GM19238 (cell line): Measurements from ENCODE around the gene TGIF1.

Experiments used
- DNase-seq: peaks from one replicate; pipeline ENCODE4 v3.0.0; 2011; ENCODE audit warnings: low spot score; ENCODE audit not compliant: insufficient read length

TGIF1 gene

DNA sequence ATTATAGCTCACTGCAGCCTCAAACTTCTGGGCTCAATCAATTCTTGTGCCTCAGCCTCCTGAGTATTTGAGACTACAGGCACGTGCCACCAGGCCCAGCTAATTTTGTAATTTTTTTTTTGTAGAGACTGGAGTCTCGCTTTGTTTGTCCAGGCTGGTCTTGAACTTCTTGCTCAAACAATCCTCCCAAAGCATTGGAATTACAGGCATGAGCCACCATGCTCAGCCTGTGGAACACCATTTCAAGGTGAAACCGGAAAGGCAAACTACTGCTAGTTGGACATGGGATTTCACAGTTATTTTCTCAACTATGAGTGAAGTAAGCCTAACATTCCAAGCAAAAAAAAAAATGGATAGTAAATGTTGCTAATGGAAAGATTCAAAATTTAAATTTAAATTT lies 20.9 kb upstream of the TGIF1 start:
- DNase-seq = no peak

DNA sequence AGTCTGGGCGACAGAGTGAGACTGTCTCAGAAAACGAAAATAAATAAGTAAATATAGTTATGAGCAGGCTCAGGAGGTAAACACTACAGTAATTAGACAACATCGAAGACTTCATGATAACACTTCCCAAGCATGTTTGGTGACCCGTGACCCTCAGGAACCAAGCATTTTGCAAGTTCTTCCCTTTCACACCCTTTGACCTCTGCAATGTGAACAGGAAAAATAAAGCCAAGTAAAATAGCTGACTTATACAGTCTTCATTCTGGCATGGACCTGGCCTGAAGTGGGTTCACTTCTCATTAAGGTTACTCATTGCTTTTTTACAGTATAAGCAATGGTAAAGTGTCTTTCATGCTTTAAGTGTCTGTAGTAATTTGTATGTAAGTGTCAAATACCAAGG lies 15.3 kb upstream of the TGIF1 start:
- no peak for DNase-seq

DNA sequence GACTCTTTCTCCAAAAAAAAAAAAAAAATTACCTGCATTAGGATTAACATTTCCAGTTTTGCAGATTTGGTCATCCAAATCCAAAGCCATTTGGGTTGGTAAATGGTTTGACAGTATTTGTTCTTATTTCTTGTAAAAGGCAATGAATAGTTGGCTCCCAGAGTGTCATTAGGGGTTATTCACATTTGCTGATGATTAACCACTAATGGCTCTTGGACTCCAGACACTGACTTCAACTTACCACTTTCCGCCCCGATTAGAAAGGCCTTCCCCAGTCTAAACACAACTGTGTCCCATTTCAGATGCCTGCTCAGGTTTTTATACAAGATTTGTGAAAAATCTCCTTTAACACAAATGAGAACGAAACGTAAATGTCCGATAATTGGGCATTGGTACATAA lies 9.6 kb upstream of the TGIF1 start:
- no peak for DNase-seq

DNA sequence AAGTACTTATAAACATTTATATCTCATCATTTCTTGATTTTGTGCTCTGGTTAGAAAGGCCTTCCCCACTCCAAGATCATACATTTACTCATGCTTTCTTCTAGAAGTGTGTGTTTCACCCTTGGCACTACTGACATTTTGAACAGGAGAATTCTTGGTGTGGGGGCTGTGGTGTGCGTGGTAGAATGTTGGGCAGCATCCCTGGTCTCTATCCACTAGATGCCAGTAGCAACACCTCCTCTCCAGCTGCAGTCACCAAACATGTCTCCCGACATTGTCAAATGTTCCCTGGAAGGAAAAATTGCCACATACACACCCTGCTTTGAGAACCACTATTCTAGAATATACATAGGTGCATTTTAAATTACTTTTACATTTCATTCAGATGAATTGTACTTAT lies 8.7 kb upstream of the TGIF1 start:
- DNase-seq = no peak

DNA sequence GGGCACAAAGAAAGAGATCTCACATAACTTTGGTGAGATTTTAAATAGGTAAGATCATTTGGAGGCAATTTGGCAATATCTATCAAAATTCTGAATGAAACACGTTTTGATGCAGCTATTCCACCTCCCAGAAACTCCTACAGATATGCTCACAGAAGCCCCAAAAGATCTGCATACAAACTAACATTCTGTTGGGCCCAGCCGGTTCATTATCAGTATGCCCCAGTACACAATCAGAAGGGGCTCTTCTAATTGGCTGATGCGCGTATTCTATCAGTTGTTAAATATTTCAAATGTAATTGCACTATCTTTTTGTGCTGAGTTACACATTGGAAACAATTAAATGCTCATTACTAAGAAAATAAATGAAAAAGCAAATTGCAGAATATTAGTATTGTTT lies 7.1 kb upstream of the TGIF1 start:
- DNase-seq = no peak

DNA sequence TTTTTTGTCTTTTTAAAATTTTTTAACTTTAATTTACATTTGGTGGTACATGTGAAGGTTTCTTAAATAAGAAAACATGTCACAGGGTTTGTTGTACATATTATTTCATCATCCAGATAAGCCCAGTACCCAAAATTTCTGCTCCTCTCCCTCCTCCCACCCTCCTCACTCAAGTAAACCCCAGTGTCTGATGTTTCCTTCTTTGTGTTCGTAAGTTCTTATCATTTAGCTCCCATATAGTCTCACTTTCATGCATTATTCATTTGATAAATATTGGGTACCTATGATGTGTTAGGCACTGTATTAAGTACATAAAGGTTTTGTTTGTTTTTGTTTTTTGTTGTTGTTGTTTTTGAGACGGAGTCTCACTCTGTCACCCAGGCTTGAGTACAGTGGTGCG lies 5.7 kb upstream of the TGIF1 start:
- no peak for DNase-seq

DNA sequence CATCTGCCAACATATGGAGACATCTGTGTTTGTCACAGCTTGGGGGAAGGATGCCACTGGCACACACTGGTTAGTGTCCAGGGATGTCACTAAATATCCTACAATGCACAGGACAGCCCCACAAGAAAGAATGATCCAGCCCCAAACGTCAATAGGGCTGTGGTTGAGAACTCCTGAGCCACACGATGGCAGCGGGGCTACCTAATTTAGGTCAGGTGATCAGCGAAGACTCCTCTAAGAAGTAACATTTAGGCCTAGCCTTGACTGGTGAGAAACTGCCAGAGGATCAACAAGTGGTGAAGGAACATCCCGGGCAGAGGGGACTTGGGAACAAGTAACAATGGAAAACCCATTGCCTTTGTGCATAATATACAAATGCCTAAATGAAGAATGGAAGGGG lies 5.0 kb upstream of the TGIF1 start:
- DNase-seq = no peak

DNA sequence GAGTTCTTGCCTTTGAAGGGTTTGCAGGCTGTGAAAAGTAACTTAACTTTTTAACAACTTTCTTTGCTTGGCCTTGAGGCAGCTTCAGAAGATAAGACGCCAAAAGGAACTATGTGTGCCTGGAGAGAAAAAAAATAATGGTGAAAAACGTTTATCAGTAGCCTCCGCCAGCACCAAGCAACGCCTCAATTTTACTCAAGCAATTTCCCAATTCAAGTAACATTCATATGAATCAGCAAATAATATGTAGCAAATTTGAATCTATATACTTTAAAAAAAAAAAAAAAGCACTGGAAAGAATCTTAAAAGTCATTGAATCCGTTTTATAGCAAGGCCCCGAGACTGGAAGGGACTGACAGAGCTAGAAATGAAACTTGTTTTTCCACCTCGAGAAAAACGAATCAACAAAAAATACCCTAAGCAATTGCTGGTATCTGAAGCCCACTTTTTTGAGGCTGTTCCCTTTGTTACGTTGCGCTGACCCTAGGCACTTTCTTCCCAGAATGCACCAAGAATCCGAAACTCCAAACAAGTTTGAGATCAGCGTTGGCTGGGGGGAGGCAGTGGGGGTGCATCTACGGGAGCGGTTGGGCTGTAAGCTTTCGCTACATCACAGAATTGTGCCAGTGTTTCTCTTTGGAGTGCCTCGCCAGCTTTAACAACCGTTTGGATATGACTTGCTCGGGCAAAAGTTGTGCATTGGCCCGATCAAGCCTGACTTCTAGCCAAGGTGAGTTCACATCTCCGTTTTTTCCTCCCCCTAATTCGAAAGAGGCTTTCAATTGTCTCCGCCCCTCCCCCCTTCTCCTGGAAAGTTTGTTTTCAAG lies 2.7 kb upstream of the TGIF1 start:
- DNase-seq = no peak

DNA sequence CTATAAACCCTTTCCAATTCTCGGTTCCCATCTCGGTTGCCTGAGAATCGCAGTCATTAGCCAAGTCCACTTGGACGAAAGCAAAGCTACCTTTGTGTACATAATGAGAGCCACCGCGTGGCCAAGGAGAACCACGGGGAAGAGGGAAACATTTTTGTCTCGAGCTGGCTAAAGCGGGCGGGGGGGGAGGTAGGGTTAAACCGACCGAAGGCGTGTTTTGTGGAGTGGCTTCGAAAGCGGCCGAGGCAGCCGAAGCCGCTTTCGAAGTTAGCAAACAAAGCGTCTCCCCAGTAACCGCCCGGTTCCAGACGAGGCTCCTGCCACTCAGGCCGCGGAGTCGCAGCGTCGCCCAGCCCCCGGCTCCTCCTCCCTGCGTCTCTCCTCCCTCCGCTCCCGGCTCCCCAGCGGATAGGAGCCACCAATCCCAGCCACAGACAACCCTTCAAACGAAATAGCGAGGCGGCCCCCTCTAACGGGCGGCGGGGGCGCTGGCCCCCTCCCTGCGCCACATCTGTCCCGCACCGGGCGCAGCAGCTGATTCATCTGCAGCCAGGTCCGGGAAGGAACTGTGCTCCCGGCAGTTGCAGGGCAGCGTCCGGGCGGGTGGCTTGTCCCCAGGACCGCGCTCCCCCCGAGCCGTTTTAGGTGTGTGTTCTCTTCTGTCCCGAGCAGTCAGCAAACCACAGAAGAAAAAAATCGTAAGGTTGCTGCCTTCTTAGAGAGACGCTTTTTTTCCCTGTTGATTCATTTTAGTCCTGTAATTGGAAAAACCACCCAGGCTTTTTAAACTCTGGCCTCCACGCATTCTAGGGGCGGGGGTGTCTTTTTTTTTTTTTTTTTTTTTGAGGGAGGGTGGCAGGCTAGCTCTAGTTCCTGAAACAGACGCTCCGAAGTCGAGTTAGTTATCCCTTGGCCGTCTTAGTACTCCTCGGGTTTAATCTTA lies 1.8 kb upstream of the TGIF1 start:
- peak; percentile 58 for DNase-seq

DNA sequence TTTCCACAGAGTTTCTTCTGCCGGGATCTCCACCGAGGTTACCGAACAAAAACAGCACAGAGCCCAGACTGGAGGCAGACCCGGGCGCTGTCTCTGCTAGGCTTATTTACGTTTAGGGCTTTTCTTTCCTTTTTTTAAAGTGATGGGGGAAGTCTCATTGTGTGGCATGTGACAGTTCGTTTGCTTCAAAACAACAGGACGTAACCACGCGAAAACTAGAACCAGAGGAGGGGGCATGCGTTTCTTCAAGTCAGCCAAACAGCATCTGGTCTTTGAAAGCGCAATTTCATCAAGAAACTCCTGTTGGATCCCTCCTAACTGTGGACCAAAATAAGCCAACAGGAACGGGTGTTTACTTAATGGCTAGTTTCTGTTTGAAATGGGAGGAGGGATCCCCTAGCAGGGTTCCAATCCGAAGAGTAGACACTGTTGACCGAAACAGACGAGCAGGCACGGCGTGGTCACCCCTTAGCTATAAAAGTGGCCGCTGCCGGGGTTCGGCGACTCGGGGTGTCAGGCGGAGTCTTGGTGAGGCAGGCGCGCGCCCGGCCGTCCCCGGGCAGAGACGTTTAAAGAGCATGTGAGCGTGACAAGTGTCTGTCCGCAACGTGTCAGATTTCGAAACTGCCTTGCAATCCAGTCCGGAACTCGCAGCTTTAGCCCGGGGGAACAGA lies 997 bp upstream of the TGIF1 start:
- DNase-seq = peak; percentile 47

DNA sequence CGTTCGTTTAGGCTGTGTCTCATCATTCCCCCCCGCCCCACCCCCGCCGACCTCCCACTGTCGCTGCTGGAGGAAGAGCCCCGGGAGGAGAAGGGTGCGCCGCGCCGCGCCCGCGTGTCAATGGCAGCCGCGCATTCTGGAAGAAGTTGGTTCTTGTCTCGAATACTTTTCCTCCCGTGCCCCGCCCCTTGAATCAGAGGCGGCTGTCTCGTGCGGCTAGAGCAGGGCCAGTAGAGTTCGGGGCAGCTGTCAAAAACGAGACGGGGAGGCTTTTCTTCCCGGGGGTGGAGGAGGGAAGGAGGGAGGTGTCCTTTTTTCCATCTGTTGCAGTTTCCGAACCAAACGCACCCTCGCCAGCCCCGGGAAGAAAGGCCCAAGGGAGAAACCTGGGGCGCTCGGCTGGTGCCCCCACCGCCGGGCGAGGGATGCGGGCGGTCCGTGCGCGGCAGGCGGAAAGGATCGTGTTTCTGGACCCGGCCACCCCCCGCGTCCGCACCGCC lies 410 bp upstream of the TGIF1 start:
- no peak for DNase-seq

DNA sequence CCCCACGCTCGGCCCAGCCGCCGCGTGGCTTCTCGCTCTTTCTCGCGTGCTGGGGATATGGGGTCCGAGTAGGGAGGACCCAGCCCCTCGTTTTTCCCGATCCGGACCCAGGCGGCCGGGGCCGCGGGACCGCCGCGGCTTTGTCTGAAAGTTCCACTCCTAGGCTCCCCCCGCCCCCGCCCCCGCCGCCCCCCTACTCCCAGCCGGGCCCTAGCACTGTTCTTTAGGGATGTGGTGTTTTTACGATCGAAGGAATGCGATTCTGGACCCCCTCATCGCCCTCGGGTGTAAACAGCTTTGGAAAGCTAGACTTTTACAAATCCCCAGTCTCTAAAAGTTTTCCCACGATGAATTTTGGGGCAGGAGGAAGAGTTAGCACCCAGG lies 819 bp downstream of the TGIF1 start:
- no peak for DNase-seq

DNA sequence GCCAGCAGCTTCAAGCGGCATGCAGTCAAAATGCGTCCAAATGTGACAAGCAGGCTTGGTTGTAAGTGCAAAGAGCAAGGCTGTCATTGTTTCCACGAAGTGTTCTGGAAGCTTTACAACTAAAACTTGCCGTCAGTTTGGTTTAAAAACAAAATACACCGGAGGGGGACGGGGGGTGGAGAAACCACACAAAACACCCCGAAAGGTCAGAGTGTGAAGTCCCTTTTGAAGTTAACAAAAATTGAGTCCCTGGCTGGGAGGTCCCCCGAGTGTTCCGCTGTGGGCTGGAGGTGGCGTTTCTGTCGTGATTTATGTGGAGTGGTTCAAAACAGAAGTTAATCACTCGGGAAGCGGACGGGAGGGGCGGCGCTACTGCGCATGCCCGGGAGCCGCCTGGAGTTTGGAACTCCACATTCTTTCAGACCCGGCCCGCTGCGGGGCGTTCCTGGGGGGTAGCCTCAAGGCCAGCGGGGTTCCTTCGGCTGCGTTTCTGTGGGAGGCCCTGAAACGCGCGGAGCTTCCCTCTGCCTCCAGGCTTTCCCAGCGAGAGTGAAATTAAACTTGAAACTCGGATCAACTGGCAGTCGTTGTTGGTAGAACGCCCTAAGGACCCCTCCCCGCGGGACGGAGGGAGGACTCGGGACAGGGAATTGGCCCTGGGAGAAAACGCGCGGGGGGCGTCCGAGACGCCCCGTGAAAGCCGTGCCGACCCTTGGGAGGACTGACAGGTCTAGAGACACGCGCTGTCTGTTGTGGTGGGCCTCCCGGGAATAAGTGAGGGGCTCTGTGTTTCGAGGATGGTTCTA lies 1.4 kb downstream of the TGIF1 start:
- no peak for DNase-seq

DNA sequence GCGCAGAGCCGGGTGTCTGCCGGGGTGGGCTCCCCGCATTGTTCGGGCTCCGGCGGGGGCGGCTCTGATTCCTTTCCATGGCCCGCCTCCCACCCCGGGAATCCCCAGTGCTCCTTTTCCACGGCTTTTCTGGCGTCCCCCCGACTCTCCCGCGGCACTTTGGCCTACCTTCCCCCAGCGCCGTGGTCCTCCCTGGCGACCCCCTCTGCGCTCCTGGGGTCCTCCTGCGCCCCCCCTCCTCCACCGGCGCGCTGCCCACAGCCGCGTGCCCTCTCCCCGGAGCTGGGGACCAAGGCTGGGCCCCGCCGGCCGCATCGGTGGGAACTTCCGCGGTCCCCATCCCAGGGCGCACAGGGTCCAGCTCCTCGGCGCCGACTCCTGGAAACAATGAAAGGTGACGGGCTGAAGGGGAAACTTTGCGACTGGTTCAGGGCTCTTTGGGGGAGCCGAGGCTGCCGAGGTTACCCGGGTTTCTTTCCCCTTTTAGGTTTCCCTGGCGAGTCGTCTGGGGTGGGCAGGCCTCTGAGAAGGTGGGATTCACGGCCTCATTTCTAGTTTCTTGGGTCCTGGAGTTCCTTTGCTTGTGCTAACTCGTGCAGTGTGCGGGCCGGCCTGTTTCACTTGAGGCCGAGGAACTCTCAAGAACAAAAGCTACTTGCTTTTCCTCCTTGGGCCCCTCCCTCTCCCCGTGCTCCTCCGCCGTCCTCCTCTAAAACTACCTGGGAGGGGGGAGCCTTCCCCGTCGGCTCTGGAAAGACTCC lies 2.2 kb downstream of the TGIF1 start:
- no peak for DNase-seq

DNA sequence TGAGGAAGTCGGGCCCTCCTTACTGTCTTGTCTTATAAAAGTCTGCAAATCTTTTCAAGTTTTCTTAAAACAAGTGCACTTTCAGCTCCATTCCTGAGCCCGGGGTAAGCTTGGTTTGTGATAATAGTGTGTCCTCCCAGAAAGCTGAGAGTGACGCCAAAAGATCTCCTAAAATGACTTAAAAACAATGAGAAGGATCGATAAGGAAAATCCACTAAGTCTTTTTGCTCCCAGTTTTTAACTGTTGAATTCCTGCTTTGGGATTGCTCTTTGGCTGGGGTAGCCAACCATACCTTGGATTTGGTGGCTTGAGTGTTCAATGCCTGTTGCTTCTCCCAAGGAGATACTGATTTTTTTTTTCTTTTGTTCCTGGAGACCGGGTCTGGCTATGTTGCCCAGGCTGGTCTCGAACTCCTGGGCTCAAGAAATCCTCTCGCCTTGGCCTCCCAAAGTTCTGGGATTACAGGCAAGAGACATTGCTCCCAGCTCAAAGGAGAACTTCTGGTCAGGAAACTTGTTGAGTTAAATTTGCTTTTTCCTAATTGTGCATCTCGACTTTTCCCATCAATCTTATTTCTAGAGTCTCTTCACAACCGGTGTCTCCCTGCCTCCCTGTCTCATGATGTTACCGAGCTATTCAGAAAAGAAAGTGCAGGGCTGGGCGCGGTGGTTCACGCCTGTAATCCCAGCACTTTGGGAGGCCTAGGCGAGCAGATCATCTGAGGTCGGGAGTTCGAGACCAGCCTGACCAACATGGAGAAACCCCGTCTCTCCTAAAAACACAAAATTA lies 3.0 kb downstream of the TGIF1 start:
- no peak for DNase-seq

DNA sequence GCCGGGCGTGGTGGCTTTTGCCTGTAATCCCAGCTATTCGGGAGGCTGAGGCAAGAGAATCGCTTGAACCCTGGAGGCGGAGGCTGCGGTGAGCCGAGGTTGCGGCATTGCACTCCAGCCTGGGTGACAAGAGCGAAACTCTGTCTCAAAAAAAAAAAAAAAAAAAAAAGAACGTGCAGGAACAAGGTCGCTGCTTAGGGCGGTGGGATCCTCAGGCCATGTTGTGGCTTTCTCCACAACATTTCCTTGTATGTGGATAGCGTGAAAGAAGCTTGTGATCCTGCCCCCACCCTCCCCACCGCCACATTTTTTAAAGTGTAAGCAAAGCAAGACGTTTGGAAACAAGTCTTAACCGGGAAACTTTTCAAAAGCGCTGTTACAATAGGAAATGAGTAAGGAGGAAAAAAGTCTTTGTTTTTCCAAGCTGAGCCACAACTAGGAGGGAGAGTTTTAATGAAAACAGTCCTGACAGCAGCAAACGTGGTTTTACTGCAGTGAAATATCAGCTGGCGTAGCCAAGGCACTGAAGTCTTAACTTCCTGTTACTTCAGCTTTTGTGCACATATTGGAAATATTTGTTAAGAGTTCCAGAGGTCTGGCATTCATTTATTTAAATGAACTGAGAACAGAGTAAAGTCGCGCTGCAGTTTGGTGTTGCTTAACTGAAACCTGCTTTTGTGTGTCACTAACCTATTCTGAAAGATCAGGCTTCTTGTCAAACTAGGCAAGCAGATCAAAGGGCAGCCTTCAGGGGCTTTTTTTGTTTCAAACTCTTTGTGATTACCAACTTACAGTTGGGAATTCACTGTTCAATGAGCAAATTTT lies 3.8 kb downstream of the TGIF1 start:
- DNase-seq = no peak

DNA sequence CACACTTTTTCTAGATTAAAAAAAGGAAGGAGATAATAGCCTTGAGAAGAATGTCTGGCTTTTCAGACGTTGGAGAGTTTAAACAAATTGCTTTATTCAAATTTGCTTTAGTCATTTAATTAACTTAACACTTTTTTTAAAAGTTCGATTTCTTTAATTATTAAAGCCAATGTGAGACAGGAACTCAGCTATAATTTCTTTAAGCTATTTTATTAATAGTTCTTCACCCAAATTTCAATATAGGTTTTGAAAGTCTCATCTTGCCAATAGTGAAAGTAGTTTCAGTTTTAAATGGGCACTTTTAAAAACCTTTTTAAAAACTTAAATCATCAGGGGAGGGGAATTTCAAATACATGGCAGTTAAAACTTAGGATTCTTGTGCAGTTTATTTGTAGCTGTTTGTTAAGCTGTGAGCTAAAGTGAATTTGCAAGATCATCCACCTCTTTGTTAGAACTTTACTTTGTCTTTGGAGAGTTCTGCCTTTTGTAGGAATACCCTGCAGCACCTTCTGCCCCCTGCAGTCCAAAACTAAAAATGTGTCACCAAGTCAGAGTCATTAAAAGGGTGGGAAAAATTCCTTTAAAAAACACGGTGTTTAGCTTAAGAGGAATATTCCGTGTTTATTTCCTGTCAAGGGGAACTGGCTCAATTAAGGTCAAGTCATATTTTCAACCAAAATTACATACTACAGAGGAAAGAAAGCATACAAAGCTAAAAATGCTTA lies 4.6 kb downstream of the TGIF1 start:
- no peak for DNase-seq

DNA sequence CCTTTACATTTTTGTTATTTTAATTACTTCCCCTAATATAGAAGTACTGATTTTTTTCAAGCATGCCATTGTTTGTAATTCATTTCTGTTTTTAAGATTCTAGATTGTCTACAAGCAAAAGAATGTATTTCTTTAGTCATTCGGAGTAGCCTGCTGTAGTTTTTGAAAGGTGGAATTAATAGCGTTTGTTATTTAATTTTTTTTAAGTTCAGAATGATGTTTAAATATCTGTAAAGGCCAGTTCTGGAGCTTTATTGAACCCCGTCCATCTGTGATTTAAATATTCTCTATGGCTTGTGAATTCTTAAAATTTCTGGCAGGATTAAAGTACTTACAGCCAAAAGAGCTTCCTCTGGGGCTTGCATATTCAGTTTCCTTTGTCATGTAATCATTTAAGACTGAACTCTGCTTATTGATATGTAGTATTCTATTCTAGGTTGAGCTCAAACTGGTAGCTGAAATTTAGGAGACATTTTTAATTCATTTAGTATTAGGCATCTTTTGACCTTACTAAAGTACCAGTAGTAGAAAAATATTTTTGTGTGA lies 5.2 kb downstream of the TGIF1 start:
- no peak for DNase-seq
